ENCODE measurements around the gene TMEM198. TPM values are rescaled to one million over a fixed set of nuclear protein-coding genes. Genes with fewer than 3 reads are reported as not detected.

TMEM198 gene
- total and polyA plus RNA-seq, 5 donors from 2014 or later, result 0.62 TPM; not detected in 4

DNA sequence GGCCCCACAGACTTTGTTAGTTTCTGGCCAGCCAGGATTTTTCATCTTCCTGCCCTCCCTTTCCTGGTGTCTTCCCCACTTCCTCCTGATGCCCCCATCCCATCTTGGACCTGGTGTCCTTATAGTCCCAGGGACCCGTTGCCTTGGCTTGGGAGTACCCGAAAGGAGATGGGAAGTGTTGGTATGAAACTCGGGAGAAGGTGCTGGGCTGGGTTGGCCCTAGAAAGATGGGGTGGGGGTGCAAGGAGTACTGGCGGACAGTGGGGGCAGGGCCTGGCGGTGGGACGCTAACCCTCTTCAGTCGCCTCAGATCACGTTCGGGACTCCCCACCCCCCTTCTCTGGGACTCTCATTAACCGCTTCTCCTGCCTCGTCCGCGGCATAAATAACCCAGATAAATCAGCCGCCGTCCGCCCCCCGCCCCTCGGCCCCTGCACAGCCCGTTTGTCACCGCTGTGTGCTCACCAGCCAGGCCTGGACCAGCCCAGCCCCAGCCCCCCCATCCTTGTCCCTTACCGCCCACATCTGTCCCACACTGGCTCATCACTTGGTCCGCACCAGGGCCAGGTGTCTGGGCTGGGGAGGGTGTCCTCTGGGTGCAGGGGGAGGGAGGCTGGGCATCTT lies 33.2 kb upstream of the TMEM198 start:
- Mint-ChIP-seq H3K36me3 (peaks cover 10% of the 10 kb centered on the region), H3K9me3 (no peaks in the 10 kb centered on the region), H3K27ac (no peak overlapping the region), H3K27me3 (peaks cover 59% of the 10 kb centered on the region), H3K4me1 (peaks cover 0 to 28% (median 15%) of the 10 kb centered on the region in 4 donors), H3K4me3 (peak overlapping the region in 2 of 4 donors; percentile 60 to 70)
- H3K27me3 ChIP-seq (ENCODE audit: control insufficient read depth, insufficient read depth, low read length), result peaks cover 2% of the 10 kb centered on the region
- H3K27ac ChIP-seq (ENCODE audit: insufficient read depth, low read length, poor library complexity, severe bottlenecking), result no peak overlapping the region
- H3K9me3 ChIP-seq (ENCODE audit: control insufficient read depth in 2 of 2, low read length in 2 of 2), result no peaks in the 10 kb centered on the region
- ATAC-seq (ENCODE audit: low read depth in 2 of 2), result no peak
- H3K4me3 ChIP-seq (ENCODE audit: low read depth, low read length), result no peak overlapping the region
- peaks cover 15% of the 10 kb centered on the region for H3K4me1 ChIP-seq (ENCODE audit: control insufficient read depth, insufficient read depth, low read length, poor library complexity, severe bottlenecking)
- peaks cover 8% of the 10 kb centered on the region for H3K36me3 ChIP-seq (ENCODE audit: control insufficient read depth, insufficient read depth, low read length)
- DNase-seq, result no peak

DNA sequence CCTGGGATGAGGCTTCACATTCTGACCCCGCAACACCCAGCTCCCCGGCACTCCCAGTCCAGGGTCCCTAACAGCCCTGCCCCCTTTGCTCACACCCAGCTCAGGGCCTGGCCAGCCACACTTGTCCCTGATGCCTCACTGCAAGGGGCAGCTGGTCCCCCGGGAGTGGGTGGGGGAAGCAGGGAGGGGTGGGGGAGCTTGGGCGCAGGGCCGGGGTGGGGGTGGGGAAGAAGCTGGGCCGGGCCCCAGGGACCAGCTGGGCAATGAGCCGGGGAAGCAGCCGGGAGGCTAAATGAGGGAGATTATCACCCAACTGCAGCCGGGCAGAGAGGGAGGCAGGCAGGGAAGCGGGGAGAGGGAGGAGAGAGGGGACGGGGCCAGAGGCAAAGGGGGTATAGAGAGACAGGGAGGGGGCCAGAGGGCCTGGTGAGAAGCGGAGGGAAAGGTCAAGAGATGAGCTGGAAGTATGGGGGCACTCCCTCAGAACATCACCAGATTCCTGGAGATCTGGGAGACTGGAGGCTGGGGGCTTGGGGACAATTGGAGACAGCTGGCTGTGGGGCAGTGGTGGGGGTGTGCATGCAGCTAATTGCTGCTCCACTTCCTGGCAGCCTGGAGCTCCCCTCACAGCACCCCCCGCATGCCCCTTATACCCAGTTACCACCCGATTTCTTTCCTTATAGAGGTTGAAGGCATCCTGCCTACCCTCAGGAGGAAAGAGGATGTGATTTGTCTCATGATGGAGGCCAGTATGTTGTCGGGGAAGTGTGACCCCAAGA lies 32.1 kb upstream of the TMEM198 start:
- ATAC-seq (ENCODE audit: low read depth in 2 of 2) (no peak), DNase-seq (no peak)
- H3K4me1 ChIP-seq (ENCODE audit: control insufficient read depth, insufficient read depth, low read length, poor library complexity, severe bottlenecking), result peaks cover 15% of the 10 kb centered on the region
- peak overlapping the region in 1 of 4 donors; percentile 12 for H3K4me3 Mint-ChIP-seq
- H3K27me3 ChIP-seq (ENCODE audit: control insufficient read depth, insufficient read depth, low read length), result peaks cover 2% of the 10 kb centered on the region
- H3K27me3 Mint-ChIP-seq, result peaks cover 70% of the 10 kb centered on the region
- H3K36me3 ChIP-seq (ENCODE audit: control insufficient read depth, insufficient read depth, low read length), result peaks cover under 1% of the 10 kb centered on the region
- no peaks in the 10 kb centered on the region for H3K9me3 ChIP-seq (ENCODE audit: control insufficient read depth in 2 of 2, low read length in 2 of 2)
- H3K27ac ChIP-seq (ENCODE audit: insufficient read depth, low read length, poor library complexity, severe bottlenecking), result no peak overlapping the region
- H3K27ac Mint-ChIP-seq, result no peak overlapping the region
- H3K4me1 Mint-ChIP-seq, result peaks cover 0 to 32% (median 15%) of the 10 kb centered on the region in 4 donors
- H3K4me3 ChIP-seq (ENCODE audit: low read depth, low read length), result no peak overlapping the region
- H3K36me3 Mint-ChIP-seq, result peaks cover 7% of the 10 kb centered on the region
- peaks cover 0 to 1% (median 0%) of the 10 kb centered on the region in 7 donors for H3K9me3 Mint-ChIP-seq

DNA sequence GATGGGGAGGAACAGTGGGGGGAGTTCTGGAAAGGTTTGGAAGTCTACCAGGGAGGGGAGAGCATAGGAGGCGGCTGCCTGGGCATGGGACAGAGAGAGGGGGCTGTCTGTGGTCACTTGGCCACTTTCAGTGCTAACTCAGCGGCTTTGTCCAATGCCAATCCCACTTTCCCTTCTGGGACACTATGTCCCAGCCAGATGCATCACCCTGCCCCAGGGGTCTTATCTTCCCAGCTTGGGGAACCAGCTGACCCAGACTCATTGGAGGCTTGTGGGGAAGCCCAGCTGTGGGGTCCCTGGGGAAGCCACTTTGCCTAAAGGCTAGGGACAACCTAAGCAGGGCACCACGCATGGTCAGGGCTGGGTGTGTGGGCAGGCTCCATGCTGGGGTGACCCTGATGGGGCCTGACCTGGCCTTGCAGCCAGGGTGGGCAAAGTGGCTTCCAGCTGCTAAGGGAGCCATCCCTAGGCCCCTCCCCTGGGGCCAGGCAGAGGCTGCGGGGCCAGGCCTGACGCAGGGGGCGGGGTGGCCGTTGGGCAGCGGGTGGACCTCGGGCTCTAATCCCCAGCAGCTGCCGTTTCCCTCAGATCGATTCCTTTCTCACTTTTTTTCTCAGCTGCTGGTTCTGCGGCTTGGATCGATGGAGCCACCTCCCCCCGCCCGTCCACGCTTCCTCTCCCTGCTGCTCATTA lies 31.2 kb upstream of the TMEM198 start:
- no peaks in the 10 kb centered on the region for H3K9me3 ChIP-seq (ENCODE audit: control insufficient read depth in 2 of 2, low read length in 2 of 2)
- H3K4me1 ChIP-seq (ENCODE audit: control insufficient read depth, insufficient read depth, low read length, poor library complexity, severe bottlenecking), result peaks cover 15% of the 10 kb centered on the region
- H3K4me3 Mint-ChIP-seq, result no peak overlapping the region
- H3K27ac Mint-ChIP-seq, result no peak overlapping the region
- H3K4me3 ChIP-seq (ENCODE audit: low read depth, low read length), result no peak overlapping the region
- peaks cover 2% of the 10 kb centered on the region for H3K27me3 ChIP-seq (ENCODE audit: control insufficient read depth, insufficient read depth, low read length)
- no peaks in the 10 kb centered on the region for H3K36me3 ChIP-seq (ENCODE audit: control insufficient read depth, insufficient read depth, low read length)
- ATAC-seq (ENCODE audit: low read depth in 2 of 2) (no peak), DNase-seq (no peak)
- H3K4me1 Mint-ChIP-seq, result peaks cover 0 to 32% (median 15%) of the 10 kb centered on the region in 4 donors
- H3K36me3 Mint-ChIP-seq, result peaks cover under 1% of the 10 kb centered on the region
- peaks cover 76% of the 10 kb centered on the region for H3K27me3 Mint-ChIP-seq
- peaks cover 0 to 1% (median 0%) of the 10 kb centered on the region in 7 donors for H3K9me3 Mint-ChIP-seq
- no peak overlapping the region for H3K27ac ChIP-seq (ENCODE audit: insufficient read depth, low read length, poor library complexity, severe bottlenecking)

DNA sequence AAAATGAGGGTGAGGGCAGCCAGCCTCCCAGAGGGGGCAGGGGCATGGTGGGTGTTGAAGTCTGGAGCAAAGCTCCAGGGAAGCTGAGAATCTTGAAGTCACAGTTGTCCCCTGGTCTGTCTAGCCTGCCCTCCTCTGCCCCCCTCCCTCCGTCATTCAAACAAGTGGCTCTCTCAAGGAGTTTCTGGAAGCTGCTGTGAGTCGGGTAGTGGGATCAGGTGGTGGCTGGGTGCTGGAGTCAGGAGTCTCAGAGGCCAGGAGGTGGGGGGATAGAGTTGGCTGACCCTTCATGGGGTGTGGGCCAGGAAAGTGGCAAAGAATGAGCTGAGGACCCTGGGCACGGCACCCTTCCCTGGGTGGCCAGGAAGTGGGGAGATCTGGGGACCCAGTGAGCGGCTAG lies 30.0 kb upstream of the TMEM198 start:
- Histone ChIP-seq H3K36me3 (ENCODE audit: control insufficient read depth, insufficient read depth, low read length) (no peaks in the 10 kb centered on the region), H3K4me3 (ENCODE audit: low read depth, low read length) (no peak overlapping the region), H3K27ac (ENCODE audit: insufficient read depth, low read length, poor library complexity, severe bottlenecking) (no peak overlapping the region), H3K9me3 (ENCODE audit: control insufficient read depth in 2 of 2, low read length in 2 of 2) (no peaks in the 10 kb centered on the region), H3K4me1 (ENCODE audit: control insufficient read depth, insufficient read depth, low read length, poor library complexity, severe bottlenecking) (peaks cover 15% of the 10 kb centered on the region), H3K27me3 (ENCODE audit: control insufficient read depth, insufficient read depth, low read length) (peaks cover 4% of the 10 kb centered on the region)
- H3K27ac Mint-ChIP-seq, result no peak overlapping the region
- peaks cover 0 to 1% (median 0%) of the 10 kb centered on the region in 7 donors for H3K9me3 Mint-ChIP-seq
- H3K27me3 Mint-ChIP-seq, result peaks cover 80% of the 10 kb centered on the region
- no peak overlapping the region for H3K4me3 Mint-ChIP-seq
- no peak for DNase-seq
- H3K36me3 Mint-ChIP-seq, result no peaks in the 10 kb centered on the region
- ATAC-seq (ENCODE audit: low read depth in 2 of 2), result no peak
- H3K4me1 Mint-ChIP-seq, result peaks cover 0 to 32% (median 15%) of the 10 kb centered on the region in 4 donors

DNA sequence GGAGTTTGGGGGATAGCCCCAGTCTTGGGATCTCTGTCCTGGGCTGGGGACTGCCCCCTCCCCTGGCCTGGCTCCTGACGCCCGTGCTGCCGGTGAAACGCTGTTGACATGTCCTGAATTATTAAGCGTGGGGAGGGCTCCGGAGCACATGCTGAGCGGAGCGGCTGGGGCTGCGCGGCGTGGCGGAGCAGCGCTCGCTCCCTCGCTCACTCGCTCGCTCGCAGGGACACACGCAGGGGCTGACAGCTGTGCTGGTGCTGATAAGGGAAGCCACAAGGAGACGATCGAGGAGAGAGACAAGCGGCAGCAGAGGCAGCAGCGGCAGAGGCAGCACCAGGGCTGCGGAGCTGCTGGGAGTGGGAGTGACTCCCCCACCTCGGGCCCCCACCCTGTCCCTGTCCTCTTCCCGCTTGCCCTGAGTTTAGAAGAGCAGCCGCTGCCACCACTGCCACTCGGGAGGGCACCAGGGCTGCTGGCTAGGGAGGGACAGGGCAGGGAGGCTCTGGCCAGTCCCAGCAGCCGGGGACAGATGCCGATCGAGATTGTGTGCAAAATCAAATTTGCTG lies 29.5 kb upstream of the TMEM198 start, which contains the start of gene ASIC4:
Gene ASIC4 (plus strand): TSS at position 287 of the 566 bp plus-strand sequence. CDS start 243 bp downstream, at position 530.
- no peaks in the 10 kb centered on the region for H3K36me3 Mint-ChIP-seq
- no peak within 1 kb of the TSS for H3K27ac Mint-ChIP-seq
- no peak within 1 kb of the TSS for H3K27ac ChIP-seq (ENCODE audit: insufficient read depth, low read length, poor library complexity, severe bottlenecking)
- H3K9me3 Mint-ChIP-seq, result peaks cover 0 to 1% (median 0%) of the 10 kb centered on the region in 7 donors
- ATAC-seq (ENCODE audit: low read depth in 2 of 2), result no peak
- no peaks in the 10 kb centered on the region for H3K9me3 ChIP-seq (ENCODE audit: control insufficient read depth in 2 of 2, low read length in 2 of 2)
- peaks cover 0 to 31% (median 15%) of the 10 kb centered on the region in 4 donors for H3K4me1 Mint-ChIP-seq
- peak within 1 kb of the TSS in 1 of 4 donors; percentile 57 for H3K4me3 Mint-ChIP-seq
- no peak within 1 kb of the TSS for H3K4me3 ChIP-seq (ENCODE audit: low read depth, low read length)
- DNase-seq, result no peak
- H3K27me3 Mint-ChIP-seq, result peaks cover 79% of the 10 kb centered on the region
- H3K27me3 ChIP-seq (ENCODE audit: control insufficient read depth, insufficient read depth, low read length), result peaks cover 4% of the 10 kb centered on the region
- H3K36me3 ChIP-seq (ENCODE audit: control insufficient read depth, insufficient read depth, low read length), result no peaks in the 10 kb centered on the region
- peaks cover 12% of the 10 kb centered on the region for H3K4me1 ChIP-seq (ENCODE audit: control insufficient read depth, insufficient read depth, low read length, poor library complexity, severe bottlenecking)

DNA sequence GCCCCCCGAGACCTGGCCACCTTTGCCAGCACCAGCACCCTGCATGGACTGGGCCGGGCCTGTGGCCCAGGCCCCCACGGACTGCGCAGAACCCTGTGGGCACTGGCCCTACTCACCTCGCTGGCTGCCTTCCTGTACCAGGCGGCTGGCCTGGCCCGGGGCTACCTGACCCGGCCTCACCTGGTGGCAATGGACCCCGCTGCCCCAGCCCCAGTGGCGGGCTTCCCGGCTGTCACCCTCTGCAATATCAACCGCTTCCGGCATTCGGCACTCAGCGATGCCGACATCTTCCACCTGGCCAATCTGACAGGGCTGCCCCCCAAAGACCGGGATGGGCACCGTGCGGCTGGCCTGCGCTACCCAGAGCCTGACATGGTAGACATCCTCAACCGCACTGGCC lies 29.0 kb upstream of the TMEM198 start:
- no peaks in the 10 kb centered on the region for H3K36me3 Mint-ChIP-seq
- H3K27ac Mint-ChIP-seq, result no peak overlapping the region
- Histone ChIP-seq H3K4me3 (ENCODE audit: low read depth, low read length) (no peak overlapping the region), H3K9me3 (ENCODE audit: control insufficient read depth in 2 of 2, low read length in 2 of 2) (no peaks in the 10 kb centered on the region), H3K4me1 (ENCODE audit: control insufficient read depth, insufficient read depth, low read length, poor library complexity, severe bottlenecking) (peaks cover 7% of the 10 kb centered on the region), H3K27ac (ENCODE audit: insufficient read depth, low read length, poor library complexity, severe bottlenecking) (no peak overlapping the region), H3K36me3 (ENCODE audit: control insufficient read depth, insufficient read depth, low read length) (no peaks in the 10 kb centered on the region), H3K27me3 (ENCODE audit: control insufficient read depth, insufficient read depth, low read length) (peaks cover 4% of the 10 kb centered on the region)
- peaks cover 0 to 25% (median 11%) of the 10 kb centered on the region in 4 donors for H3K4me1 Mint-ChIP-seq
- no peak for ATAC-seq (ENCODE audit: low read depth in 2 of 2)
- no peak for DNase-seq
- peaks cover 73% of the 10 kb centered on the region for H3K27me3 Mint-ChIP-seq
- no peak overlapping the region for H3K4me3 Mint-ChIP-seq
- peaks cover 0 to 1% (median 0%) of the 10 kb centered on the region in 7 donors for H3K9me3 Mint-ChIP-seq

DNA sequence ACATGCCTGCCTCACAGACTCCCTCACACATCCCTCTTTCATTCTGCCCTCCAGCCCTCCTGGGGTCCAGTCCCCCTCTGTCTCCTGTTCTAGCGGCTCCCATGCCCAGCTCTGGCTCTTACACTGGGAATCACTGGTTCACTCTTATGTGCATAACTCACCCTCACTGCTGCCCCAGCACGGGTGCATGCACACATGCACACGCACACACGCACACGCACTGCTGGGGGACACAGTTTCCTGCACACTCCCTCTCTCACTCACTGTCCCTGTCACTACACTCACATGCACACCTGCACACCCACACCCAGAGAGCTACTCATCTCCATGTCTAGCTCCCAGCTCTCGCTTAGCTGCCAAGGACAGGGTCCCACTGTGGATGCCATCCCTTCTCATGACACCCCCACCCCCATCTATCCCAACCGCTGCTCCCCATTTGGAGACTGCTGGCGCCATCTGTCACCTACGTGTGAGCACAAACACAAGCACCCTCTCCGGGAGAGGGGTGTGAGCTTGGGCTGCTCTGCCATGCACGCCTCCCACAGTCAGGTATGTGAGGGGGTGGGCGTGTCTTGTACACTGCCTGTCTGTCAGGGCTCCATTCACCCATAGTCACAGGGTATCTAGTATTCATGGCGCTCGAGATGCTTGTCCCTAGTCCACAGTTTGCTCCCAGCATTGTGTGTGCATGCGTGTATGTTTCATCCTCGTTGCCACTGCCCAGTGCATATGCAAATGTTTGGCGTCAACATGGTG lies 27.8 kb upstream of the TMEM198 start:
- Histone ChIP-seq H3K4me1 (ENCODE audit: control insufficient read depth, insufficient read depth, low read length, poor library complexity, severe bottlenecking) (peaks cover 7% of the 10 kb centered on the region), H3K9me3 (ENCODE audit: control insufficient read depth in 2 of 2, low read length in 2 of 2) (no peaks in the 10 kb centered on the region), H3K27ac (ENCODE audit: insufficient read depth, low read length, poor library complexity, severe bottlenecking) (no peak overlapping the region), H3K4me3 (ENCODE audit: low read depth, low read length) (no peak overlapping the region), H3K36me3 (ENCODE audit: control insufficient read depth, insufficient read depth, low read length) (no peaks in the 10 kb centered on the region), H3K27me3 (ENCODE audit: control insufficient read depth, insufficient read depth, low read length) (peaks cover 4% of the 10 kb centered on the region)
- Mint-ChIP-seq H3K4me3 (peak overlapping the region in 1 of 4 donors; percentile 49), H3K9me3 (peaks cover 0 to 1% (median 0%) of the 10 kb centered on the region in 7 donors), H3K4me1 (peaks cover 0 to 19% (median 9%) of the 10 kb centered on the region in 4 donors), H3K36me3 (no peaks in the 10 kb centered on the region), H3K27me3 (peaks cover 72% of the 10 kb centered on the region), H3K27ac (no peak overlapping the region)
- ATAC-seq (ENCODE audit: low read depth in 2 of 2) (no peak), DNase-seq (no peak)
